H1 (cell line): ENCODE measurements around the gene SUB1. TPM values are rescaled to one million over a fixed set of nuclear protein-coding genes. Genes with fewer than 3 reads are reported as not detected.

Experiments
- CHD2 ChIP-seq: IDR thresholded peaks from 2 replicates; pipeline ENCODE4 v1.6.1; 2012; ENCODE audit warnings: low read length, improper control_type of control experiment
- CHD7 ChIP-seq: fragments of 300-600 bp; sonication (generic); IDR thresholded peaks from 2 replicates; pipeline ENCODE4 v1.7.1; 2012; ENCODE audit warnings: low read length, moderate library complexity, mild to moderate bottlenecking, inconsistent platforms; ENCODE audit not compliant: insufficient replicate concordance
- TAF7 ChIP-seq: optimal IDR thresholded peaks from 2 replicates; pipeline ENCODE3; 2011; ENCODE audit warnings: low read depth, mild to moderate bottlenecking, inconsistent platforms, low read length, moderate library complexity, borderline replicate concordance
- polyA plus RNA-seq, 7 experiments: library from polyadenylated mRNA; depleted of rRNA in 3 of 7; stranded (reverse) in 5 of 7; unstranded in 2 of 7; fragments of >200 nt in 5 of 7; fragments of 200-250 nt in 2 of 7; gene quantifications; 1 replicate in 5 of 7; 2 replicates in 1 of 7; 4 replicates in 1 of 7; pipeline versions ENCODE4 v1.2.1 to v1.2.3, GENCODE V29; 2011 to 2013; ENCODE audit warnings: missing spikeins in 2 of 7, mixed read lengths in 2 of 7
- total RNA-seq: library from RNA; stranded (reverse); fragmentation: NEBNext Ultra II Directional; extraction: Animal tissue kit (Norgen Biotek cat#: 25700); gene quantifications from 2 replicates; pipeline ENCODE4 v1.2.1, GENCODE V29; 2021

Gene SUB1
- total and polyA plus RNA-seq, 2 of the 8 experiments (the other 6 are each of a cell fraction or from before 2014, with no cell fraction given), result 83.9 to 325 TPM

- TF ChIP-seq CHD7 (no peak), TAF7 (no peak), CHD2 (no peak)
Measured at GRCh38 chr5:32630867-32631491, 45.6 kb downstream of the SUB1 start (continued).
